C4-2B (cell line): ENCODE results near the gene ARHGAP4.

Source experiments
- H3K27ac ChIP-seq: fragments of 450-650 bp; 2 replicates; pipeline ENCODE4 v1.5.1; 2017
- ZFX ChIP-seq: fragments of 450-650 bp; IDR thresholded peaks from 2 replicates; pipeline ENCODE4 v1.6.1; 2017
- TF ChIP-seq, protein P1 (sequence below): fragments of 450-650 bp; conservative IDR thresholded peaks from 2 replicates; pipeline ENCODE4 v1.5.1; 2017; ENCODE audit warnings: mild to moderate bottlenecking

ARHGAP4 gene

DNA sequence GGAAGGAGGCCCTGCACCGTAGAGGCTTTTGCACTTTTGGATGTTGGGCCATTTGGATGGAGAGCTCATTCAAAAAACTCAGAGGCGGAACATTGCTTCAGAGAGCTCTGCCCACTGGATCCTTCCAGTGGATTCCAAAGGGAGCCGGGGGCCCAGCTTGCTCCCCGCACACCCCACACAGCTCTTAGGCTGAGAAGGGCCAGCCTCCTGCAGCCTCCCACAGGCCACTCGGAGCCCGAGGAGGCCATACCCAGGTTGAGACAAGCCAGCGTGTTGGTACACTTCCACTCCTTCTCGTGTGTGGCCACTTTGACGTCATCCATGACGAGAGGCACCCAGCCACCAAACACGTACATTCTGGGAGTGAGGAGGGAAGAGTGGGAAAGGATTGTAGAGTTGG is 35.2 kb upstream of the ARHGAP4 start:
- TF ChIP-seq, protein P1, sequence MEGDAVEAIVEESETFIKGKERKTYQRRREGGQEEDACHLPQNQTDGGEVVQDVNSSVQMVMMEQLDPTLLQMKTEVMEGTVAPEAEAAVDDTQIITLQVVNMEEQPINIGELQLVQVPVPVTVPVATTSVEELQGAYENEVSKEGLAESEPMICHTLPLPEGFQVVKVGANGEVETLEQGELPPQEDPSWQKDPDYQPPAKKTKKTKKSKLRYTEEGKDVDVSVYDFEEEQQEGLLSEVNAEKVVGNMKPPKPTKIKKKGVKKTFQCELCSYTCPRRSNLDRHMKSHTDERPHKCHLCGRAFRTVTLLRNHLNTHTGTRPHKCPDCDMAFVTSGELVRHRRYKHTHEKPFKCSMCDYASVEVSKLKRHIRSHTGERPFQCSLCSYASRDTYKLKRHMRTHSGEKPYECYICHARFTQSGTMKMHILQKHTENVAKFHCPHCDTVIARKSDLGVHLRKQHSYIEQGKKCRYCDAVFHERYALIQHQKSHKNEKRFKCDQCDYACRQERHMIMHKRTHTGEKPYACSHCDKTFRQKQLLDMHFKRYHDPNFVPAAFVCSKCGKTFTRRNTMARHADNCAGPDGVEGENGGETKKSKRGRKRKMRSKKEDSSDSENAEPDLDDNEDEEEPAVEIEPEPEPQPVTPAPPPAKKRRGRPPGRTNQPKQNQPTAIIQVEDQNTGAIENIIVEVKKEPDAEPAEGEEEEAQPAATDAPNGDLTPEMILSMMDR, result no peak
- TF ChIP-seq ZFX, result no peak
- no peak overlapping the region for H3K27ac ChIP-seq

DNA sequence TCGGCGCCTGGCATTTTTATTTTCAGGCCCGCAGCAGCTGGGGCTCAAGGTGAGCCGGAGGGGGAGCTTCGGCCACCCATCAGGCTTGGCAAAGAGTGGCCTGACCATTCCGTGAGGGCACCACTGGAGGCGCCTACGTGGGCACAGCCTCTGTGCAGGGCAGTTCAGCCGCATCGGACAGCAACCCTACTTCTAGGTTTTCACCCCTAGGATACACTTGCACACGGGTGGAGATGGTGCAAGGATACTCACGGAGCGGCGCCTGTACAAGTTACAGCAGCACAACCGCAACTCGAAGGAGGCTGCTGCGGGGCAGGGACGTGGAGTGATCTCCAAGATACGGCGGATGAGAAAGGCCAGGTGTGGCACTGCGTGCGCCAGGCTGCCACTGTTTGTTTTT is 34.7 kb upstream of the ARHGAP4 start:
- no peak overlapping the region for H3K27ac ChIP-seq
- TF ChIP-seq, protein P1, result no peak
- TF ChIP-seq ZFX, result no peak

DNA sequence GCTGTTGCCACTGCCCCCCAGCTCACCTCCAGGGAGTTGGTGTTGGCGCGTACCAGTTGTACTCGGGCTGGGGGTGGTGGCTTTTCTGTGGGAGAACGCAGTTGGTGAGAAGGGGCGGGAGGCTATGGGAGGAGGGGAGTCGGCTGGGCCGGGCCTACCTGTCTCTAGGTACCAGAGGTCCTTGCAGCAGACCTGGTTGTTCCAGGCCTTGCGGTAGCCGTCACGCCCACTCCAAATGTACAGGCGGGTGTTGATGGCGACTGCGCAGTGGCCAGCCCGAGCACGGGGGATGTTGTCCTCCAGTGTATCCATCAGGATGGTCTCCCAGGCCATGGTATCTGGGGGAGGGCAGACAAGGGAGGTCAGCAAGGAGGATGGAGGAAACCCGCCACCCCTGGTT is 34.0 kb upstream of the ARHGAP4 start:
- no peak overlapping the region for H3K27ac ChIP-seq
- TF ChIP-seq, protein P1, result no peak
- TF ChIP-seq ZFX, result no peak

DNA sequence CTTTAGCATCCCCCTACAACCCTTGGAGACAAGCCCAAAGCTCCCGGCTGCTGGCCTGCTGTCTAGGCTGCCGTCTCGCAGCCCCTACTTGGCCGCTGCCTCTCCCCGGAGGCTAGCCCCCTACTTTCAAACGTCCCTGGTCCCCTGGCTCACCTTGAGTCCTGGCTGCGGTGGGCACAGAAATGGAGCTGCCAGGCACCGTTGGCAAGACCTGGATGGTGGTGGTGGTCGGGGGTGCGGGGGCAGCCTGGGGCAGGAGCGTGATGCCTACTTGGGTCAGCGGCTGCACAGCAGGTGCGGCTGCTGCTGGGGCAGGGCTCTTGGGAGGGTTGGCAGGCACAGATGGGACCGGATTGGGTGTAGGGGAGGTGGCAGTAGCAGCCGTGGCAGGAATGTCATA is 33.6 kb upstream of the ARHGAP4 start:
- TF ChIP-seq, protein P1, result no peak
- no peak for TF ChIP-seq ZFX
- no peak overlapping the region for H3K27ac ChIP-seq

DNA sequence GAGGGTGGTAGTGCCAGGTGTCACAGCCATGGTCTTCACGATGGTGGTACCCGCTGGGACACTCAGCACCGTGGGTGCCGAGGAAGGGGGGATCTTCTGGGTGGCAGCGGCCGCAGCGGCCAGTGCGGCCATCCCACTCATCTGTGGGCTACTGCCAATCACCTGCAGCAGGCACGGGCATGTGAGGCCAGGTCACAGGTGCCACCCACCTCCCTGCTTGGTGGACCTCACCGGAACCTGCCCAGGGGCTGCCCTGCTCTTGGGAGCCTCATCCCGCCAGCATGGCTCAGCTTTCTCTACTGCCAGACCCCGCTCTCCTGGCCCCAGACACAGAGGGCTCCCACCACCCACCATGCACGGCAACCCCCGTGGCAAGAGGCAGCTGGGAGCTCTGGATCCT is 32.5 kb upstream of the ARHGAP4 start:
- no peak overlapping the region for H3K27ac ChIP-seq
- TF ChIP-seq, protein P1, result no peak
- TF ChIP-seq ZFX, result no peak

DNA sequence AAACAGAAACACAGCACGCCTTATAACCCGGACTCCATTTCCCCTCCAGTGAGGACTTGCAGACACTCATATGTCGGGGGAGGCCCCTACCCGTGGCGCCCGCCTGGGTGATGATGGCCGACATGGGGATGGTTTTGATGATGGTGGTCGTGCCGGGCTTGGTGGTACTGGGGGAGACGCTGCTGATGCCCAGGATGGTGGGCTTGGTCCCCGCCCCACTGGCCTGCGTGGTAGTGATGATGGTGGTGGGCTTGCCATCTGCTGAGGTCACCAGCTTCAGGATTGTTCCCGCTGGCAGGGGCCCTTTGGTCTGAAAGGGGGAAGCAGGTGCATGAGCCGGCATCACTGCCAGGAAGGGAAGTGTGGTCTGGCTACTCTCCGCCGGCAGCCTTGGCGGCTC is 31.2 kb upstream of the ARHGAP4 start:
- H3K27ac ChIP-seq, result no peak overlapping the region
- TF ChIP-seq, protein P1, result no peak
- no peak for TF ChIP-seq ZFX

DNA sequence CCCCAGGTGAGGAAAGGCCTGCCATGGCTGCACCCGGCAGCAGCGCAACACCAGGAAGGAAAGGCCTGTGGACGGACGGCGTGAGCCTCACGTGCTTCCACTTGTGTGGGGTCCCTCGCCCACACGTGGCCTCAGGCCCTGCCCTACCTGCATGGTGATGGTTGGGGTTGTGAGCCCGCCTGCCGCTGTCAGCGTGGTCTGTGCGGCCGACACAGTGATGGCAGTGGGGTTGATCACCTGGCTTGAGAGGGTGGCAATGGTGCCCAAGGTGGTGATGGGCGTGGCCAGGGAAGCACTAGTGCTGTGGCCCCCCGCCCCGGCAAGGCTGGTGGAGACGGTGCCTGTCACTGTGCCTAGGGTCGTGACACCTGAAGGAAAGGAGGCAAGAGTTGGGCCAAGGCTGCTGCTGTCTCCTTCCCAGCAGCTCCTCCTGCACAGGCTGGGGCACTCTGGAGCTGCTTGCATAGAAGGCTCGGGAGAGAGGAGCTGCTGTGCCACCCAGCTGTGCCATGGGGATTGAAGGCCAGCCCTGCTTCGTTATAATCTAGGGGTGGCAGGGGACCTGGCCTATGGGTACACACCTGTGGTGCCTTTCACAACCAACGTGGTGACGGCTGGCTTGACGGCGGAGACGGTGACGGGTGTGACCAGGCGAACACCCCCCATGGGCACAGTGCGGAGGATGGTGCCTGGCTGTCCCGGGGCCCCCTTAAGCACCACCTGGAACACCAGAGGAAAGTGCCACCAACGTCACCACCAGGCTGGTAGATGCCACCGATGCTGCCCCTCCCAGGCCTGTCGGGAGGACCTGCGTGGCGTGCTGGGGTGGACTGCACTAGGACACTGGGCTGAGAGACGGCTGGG is 30.2 kb upstream of the ARHGAP4 start:
- H3K27ac ChIP-seq, result no peak overlapping the region
- no peak for TF ChIP-seq ZFX
- TF ChIP-seq, protein P1, result no peak
